Stimulated activated CD8-positive, alpha-beta memory T cell treated with anti-CD3 and anti-CD28 coated beads, Interleukin-4, amount 100 ng/mL, for 48 hours (primary cell): ENCODE results near the gene FRMD4A.
"Not testable (repeated sequence)": the region's sequence is repeated elsewhere in the genome, so short reads cannot be mapped to it uniquely, and the experiment has no call there.

Source experiments
- DNase-seq: peaks from one replicate; pipeline ENCODE4 v3.0.0-alpha.2; 2020

Gene FRMD4A

GRCh38 chr10:13970236-13970956, 360.3 kb downstream of the FRMD4A start:
- DNase-seq = no peak

- peak; percentile 40 for DNase-seq
Measured at GRCh38 chr10:13969792-13970140, 361.0 kb downstream of the FRMD4A start.

- no peak for DNase-seq
Measured at GRCh38 chr10:13969118-13969791, 361.5 kb downstream of the FRMD4A start.

GRCh38 chr10:13961853-13962252, 368.9 kb downstream of the FRMD4A start:
- DNase-seq = no peak

GRCh38 chr10:13961097-13961496, 369.6 kb downstream of the FRMD4A start:
- no peak for DNase-seq

- DNase-seq = no peak
Measured at GRCh38 chr10:13960603-13961002, 370.1 kb downstream of the FRMD4A start.

- DNase-seq = no peak
Measured at GRCh38 chr10:13959443-13960359, 371.0 kb downstream of the FRMD4A start.

GRCh38 chr10:13957856-13958255, 372.9 kb downstream of the FRMD4A start:
- DNase-seq = no peak

GRCh38 chr10:13956826-13957225, 373.9 kb downstream of the FRMD4A start:
- DNase-seq = no peak

- no peak for DNase-seq
Measured at GRCh38 chr10:13955409-13956068, 375.2 kb downstream of the FRMD4A start.

GRCh38 chr10:13954195-13954594, 376.5 kb downstream of the FRMD4A start:
- DNase-seq = not testable (repeated sequence)

GRCh38 chr10:13953371-13953770, 377.4 kb downstream of the FRMD4A start:
- DNase-seq = no peak

- DNase-seq = no peak
Measured at GRCh38 chr10:13950543-13950939, 380.2 kb downstream of the FRMD4A start.

- DNase-seq = no peak
Measured at GRCh38 chr10:13949844-13950542, 380.7 kb downstream of the FRMD4A start.

GRCh38 chr10:13946209-13946460, 384.6 kb downstream of the FRMD4A start:
- no peak for DNase-seq

GRCh38 chr10:13945390-13946208, 385.1 kb downstream of the FRMD4A start:
- no peak for DNase-seq

GRCh38 chr10:13944823-13945222, 385.9 kb downstream of the FRMD4A start:
- no peak for DNase-seq

- DNase-seq = no peak
Measured at GRCh38 chr10:13943735-13944398, 386.9 kb downstream of the FRMD4A start.

GRCh38 chr10:13942035-13942434, 388.7 kb downstream of the FRMD4A start:
- DNase-seq = no peak

GRCh38 chr10:13939391-13939790, 391.3 kb downstream of the FRMD4A start:
- no peak for DNase-seq

GRCh38 chr10:13938950-13939349, 391.8 kb downstream of the FRMD4A start:
- DNase-seq = no peak
